Pons (tissue), 1 donor: ENCODE results near the gene TPM1.
A peak's percentile ranks its signal among the peaks of the same experiment; 100 is the strongest.

Experiments used
- DNase-seq: peaks from one replicate; pipeline ENCODE4 v3.0.0-alpha.2; 2016; ENCODE audit warnings: low spot score

The TPM1 gene

DNA sequence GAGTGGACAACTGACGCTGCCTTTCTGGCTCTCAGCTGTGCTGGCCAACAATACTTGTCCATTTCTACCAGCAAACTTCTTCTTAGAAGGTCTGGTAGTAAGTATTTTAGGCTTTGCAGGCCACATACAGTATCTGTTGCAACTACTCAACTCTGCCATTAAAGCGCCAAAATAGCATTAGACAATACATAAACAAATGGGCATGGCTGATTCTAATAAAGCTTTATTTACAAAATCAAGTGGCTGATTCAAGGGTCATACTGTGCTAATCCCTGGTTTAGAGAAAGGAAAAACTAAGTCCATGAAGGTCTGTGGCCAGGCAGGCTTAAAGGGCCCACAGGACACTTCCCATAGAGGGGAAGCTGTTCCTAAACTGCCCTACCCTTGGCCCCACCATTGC is 26.3 kb upstream of the TPM1 start:
- DNase-seq: no peak

DNA sequence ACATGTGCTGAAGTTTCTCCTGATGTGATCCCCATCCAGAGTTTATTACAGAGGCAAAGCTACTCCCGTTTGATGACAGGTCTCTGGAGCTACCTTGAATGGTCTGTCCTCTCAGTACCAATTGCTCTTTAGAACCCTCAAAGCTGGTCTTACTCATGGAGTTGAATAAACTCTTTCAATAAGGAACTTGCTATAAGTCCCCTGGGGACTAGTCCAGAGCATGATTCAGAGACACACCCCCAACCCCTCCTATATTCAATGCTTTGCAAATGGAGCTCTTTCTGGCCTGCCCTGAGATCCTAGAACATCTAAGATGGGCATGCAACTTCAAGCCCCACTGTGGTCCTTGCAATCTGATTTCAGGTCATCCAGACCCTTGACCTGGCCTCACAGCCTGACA is 23.9 kb upstream of the TPM1 start:
- DNase-seq: no peak

DNA sequence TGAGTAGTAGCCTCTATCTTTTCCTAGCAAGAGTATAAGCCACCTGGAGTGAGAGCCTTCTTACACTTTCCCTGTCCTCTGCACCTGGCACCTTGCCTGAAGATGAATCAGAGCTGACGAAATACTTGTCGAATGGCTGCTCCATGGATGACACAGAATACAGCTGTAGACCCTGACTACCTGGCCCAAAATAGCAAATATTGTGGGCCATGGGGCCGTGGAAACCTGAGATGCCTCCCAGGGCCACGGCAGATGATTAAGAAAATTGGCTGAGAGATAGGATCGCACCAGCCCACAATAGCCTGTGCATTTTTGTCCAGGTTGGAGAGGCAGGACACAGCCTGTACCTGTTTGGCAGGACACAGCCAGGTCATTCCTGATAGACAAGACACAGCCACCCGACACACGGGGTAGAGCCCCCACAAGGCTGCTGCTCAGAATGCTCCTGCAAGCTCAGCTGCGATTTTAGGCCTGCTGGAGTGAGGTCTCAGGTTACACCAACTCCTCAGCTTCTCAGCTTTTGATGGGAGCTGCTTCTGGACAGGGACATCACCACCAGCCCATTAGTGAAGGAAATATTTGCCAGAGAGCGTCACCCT is 22.9 kb upstream of the TPM1 start:
- DNase-seq: no peak

DNA sequence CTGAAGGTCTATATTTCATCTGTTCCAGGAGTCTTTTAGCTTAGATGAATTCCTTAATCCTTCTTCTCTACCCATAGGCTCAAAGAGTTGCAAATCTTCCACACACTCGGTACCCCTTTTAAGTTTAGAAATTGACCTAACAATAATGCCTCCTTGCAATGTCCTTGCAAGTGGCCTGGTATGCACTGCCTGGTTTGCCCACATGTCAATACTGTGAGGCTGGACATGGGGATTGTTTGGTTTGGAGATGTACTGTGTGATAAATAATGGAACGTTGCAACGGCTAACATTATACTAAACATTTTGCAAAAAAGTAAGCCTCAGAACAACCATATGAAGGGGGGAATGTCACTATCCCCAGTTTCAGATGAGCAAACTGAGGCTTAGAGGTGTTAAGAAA is 22.4 kb upstream of the TPM1 start:
- DNase-seq: no peak

DNA sequence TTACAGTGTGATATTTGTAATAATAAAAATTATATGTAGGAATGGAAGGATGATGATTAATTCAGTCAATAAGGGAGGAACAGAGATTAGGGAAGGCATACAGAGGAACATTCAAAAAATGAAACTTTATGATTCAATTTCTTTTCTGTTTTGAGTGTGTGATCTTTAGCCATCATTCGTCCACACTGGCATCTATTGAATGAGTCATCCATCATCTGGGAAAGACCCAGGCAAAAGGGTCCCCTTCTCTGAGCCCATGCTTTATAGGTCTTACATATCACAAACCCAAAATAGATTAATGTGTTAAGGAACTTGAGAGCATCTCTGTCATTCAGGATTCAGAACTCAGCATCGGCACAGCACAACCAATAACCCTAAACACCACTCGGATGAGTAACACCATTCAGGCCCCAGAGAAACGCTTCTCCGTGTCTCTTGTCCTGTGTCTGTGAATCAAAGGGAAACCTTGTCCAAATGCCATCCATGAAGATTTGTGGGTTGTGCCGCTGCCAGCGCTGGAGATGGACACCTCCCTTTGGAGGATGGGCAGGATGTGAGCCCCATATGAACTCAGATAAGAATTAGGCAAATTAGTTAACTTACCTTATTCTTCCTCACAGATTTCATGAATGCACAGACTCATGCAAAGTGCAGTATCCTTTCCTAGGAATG is 21.7 kb upstream of the TPM1 start:
- no peak for DNase-seq

DNA sequence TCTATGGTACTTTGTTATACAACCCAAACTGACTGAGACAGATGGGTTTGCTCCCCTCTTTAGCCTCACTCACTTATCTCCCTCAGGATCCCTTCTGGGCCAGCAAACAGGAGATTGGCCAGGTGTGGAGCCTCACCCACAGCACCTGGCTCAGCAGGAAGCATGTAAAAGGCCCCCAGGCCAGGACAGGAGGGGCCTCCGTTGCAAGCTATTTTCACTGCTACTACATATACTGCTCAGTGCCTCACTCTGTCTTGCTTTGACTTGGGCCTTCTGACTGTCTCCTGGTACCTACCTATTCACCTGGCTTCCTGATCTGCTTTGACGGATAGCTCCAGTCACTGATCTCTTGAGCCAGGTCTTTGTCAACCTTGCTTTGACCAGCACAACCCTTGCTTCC is 20.4 kb upstream of the TPM1 start:
- DNase-seq: no peak

- no peak for DNase-seq
Observed at GRCh38 chr15:63022663-63023062, 19.9 kb upstream of the TPM1 start.

GRCh38 chr15:63023351-63023945 is 19.1 kb upstream of the TPM1 start:
- no peak for DNase-seq

DNA sequence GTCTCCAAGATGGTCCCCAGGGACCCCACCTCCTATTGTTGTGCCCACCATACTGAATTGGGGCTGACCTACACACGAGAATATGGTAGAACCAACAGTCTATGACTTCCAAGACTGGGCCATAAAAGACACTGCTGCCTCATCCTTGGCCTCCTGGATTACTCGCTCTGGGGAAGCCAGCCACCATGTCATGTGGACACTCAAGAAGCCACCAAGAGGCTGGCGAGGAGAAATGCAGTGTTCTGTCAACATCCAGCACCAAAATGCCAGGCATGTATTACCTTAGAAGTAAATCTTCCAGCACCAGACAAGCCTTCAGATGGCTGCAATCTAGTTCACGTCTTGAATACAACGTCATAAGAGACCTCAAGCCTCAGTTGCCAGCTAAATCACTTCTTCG is 17.1 kb upstream of the TPM1 start:
- DNase-seq: no peak

DNA sequence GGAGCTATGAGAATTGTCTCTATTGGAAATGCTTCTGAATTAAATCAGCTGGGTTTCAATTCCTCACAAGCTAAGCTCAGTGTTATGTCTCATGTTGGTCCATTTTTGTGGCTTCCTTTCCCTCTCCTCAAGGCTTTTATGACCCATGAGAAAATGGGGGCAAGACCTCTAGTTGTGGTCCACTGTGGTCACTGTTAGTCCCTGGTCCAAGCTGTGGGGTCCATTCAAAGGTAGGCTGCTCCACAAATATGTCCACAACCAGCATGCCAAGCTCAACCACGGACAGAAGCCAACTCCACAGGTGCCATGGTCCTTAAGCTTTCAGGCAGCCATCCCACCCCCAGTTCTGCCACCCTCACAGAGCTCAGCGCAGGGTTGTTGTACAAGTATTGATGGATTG is 14.9 kb upstream of the TPM1 start:
- no peak for DNase-seq

- DNase-seq: no peak
Observed at GRCh38 chr15:63028442-63029110, 14.0 kb upstream of the TPM1 start.

DNA sequence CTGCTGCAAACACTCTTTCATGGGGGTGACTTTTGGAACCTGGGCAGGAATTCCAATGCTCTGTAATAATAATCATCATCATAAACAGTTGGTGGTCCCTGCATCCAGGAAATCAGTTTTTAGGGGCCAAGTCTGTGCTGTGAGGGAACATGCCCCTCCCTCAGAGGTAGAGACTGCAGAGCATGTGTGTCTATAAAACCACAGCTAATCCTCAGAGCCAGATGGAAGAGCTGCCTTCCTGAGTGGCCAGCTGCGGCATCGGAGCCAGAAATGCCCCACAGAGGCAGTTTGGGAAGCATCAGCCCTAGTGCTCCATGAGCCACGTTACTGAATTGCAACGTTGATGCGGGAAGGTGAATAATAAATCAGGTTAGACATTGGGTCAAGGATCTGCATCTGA is 12.9 kb upstream of the TPM1 start:
- no peak for DNase-seq

- peak; percentile 68 for DNase-seq
Observed at GRCh38 chr15:63030101-63030551, 12.4 kb upstream of the TPM1 start.

- DNase-seq: no peak
Observed at GRCh38 chr15:63034578-63034977, 8.0 kb upstream of the TPM1 start.

DNA sequence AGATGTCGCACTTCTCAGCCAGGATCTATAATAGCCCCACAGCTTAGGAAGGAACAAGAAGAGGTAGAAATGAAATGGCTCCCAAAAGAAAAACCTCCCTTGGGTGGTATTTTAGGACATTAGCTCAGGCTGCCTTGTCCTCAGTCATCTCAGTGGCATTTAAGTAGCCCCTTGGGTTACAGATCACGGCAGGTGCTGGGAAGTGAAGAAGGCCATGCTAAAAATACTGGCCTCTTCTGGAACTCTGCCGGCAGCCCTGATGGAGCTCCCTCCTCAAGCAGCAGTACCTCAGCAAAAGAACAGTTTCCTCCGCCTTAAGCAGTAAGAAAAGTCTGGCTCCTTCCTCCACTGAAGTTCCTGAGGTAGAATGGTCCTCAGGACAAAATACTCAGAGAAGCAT is 7.3 kb upstream of the TPM1 start:
- no peak for DNase-seq

- DNase-seq: no peak
Observed at GRCh38 chr15:63035977-63036376, 6.6 kb upstream of the TPM1 start.

DNA sequence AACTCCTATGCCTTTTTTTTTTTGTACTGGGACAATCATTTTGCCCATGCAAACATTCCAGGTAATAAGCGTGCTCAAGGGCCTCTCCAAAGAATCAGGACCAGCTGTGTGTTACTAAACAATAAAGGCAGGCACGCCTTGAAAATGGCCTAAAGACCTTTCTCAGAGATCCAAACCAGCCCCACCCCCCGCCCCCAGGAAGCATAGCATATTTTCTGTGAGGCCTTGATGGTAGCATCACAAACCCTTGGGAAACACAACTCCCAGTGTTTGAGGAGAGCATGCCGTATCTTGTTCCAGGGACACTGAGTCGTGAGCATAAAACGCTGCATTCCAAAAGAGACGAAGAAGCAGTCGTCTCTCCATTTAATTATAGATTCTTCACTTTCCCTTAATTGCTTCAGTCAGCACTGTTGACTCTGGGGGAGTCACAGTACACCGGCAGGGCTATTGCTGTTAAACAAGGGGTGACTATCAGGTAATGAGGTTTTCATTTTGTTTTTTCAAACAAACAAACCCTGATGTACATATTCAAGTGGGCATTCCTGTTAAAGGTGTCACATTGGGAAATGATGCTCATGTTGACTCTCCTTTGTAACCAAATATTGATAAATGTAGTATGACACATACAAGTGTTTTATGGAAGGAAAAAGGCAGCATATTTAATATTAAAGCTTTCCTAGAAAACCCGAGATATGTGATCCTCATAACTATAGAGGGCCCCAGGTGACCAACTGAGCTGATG is 4.4 kb upstream of the TPM1 start:
- no peak for DNase-seq

DNA sequence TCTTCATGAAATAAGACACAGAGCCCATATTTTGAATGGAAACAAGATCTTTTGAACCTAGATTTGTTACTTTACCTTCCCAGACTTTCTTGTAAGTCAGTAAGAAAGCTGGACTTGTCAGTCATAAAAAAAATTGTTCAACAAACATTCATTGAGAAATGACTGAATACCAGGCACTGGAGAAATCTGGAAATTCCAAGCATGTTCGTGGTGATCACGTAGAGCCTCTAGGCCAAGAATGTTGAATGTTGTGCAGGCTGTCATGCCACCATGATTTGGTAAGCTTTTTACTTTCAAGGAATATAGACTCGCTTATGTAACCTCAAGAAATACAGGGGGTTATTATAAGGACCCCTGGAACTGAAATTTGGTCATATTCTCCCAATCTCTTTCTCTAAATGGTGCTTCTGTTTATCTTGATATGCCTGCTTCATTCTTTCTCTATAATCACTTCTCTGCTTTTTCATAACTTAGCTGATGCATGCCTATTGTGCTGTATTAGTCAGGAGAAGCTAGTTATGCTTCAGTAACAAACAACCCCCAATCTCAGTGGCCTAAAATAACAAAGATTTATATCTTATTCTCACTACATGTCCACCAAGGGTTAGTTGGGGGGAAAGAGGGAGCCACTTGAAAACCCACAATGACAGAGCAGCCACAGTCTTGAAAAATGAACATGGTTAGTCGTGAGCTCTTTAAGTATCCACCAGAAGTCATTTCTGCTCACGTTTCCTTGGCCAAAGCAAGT is 3.4 kb upstream of the TPM1 start:
- DNase-seq: no peak

DNA sequence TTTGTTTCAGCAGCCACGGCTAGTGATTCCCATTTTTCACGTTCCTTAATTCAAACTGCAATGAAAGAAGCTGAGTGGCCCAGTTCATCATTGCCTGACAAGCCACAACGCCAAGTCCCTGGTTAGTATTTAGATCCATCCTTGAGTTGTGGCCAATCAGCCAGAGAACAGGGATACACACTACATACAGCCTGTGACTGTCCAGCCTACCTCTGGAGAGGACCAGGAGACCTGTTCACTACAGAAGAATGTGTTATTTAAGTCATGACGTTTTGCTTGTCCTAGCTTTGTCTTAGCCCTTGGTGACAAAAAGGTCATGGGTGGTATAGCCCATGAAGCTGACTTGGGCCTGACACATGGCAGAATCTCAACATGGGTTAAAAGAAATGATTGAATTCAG is 2.7 kb upstream of the TPM1 start:
- DNase-seq: no peak

GRCh38 chr15:63040509-63040908 is 2.0 kb upstream of the TPM1 start:
- DNase-seq: no peak

GRCh38 chr15:63040954-63041353 is 1.6 kb upstream of the TPM1 start:
- no peak for DNase-seq
